Fibroblast of lung (primary cell): ENCODE results near the gene LMOD3.

ENCODE experiments used
- EZH2 ChIP-seq: IDR thresholded peaks from 2 replicates; pipeline ENCODE4 v1.5.1; 2012; ENCODE audit warnings: low read length, control low read depth, mild to moderate bottlenecking; ENCODE audit errors: missing control alignments
- TF ChIP-seq, protein P1 (sequence below), 2 donors: IDR thresholded peaks in 1 of 2; conservative IDR thresholded peaks in 1 of 2; 1 replicate in 1 of 2; 2 replicates in 1 of 2; pipeline ENCODE4 v1.5.1; 2011 to 2012; ENCODE audit warnings: low read length in 2 of 2, control low read depth in 1 of 2, inconsistent platforms in 1 of 2, low read depth in 1 of 2, mild to moderate bottlenecking in 1 of 2

DNA sequence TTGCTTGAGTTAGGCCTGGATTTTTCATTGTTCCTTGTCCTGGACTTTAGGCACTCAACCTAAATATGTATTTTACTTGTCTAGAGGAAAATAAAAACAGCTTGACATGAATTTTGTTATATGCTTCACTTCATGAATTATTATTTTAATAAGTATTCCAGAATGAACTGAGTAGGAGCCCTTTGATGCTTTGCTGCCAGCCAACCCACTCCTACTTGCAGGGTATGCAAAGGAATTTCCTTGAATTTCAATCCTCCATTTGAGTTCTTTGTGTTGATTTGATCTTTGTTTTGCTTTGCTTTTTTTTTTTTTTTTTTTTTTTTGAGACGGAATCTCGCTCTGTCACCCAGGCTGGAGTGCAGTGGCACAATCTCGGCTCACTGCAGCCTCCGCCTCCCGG, 26.1 kb downstream of the LMOD3 start:
- TF ChIP-seq, protein P1, sequence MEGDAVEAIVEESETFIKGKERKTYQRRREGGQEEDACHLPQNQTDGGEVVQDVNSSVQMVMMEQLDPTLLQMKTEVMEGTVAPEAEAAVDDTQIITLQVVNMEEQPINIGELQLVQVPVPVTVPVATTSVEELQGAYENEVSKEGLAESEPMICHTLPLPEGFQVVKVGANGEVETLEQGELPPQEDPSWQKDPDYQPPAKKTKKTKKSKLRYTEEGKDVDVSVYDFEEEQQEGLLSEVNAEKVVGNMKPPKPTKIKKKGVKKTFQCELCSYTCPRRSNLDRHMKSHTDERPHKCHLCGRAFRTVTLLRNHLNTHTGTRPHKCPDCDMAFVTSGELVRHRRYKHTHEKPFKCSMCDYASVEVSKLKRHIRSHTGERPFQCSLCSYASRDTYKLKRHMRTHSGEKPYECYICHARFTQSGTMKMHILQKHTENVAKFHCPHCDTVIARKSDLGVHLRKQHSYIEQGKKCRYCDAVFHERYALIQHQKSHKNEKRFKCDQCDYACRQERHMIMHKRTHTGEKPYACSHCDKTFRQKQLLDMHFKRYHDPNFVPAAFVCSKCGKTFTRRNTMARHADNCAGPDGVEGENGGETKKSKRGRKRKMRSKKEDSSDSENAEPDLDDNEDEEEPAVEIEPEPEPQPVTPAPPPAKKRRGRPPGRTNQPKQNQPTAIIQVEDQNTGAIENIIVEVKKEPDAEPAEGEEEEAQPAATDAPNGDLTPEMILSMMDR (conservative IDR thresholded peaks at IDR 0.05 in 1 of 2, IDR thresholded peaks at IDR 0.05 in 1 of 2; ENCODE audit: low read depth in 1 of 2, low read length in 2 of 2), result no peak
- TF ChIP-seq EZH2, result no peak
